Activated gamma-delta T cell (primary cell): ENCODE measurements around the gene ZNF579.

Experiments
- DNase-seq: peaks from one replicate; lab custom pipeline; 2025; lab: John Stamatoyannopoulos, UW

Gene ZNF579

GRCh38 chr19:55611983-55612645 is 31.5 kb upstream of the ZNF579 start:
- no peak for DNase-seq

GRCh38 chr19:55611300-55611982 is 30.8 kb upstream of the ZNF579 start:
- DNase-seq = no peak

- DNase-seq = no peak
Measured at GRCh38 chr19:55609326-55609725, 28.7 kb upstream of the ZNF579 start.

- no peak for DNase-seq
Measured at GRCh38 chr19:55606817-55607216, 26.2 kb upstream of the ZNF579 start.

- no peak for DNase-seq
Measured at GRCh38 chr19:55606471-55606787, 25.8 kb upstream of the ZNF579 start.

- no peak for DNase-seq
Measured at GRCh38 chr19:55605637-55606470, 25.2 kb upstream of the ZNF579 start, which contains the start of gene ZNF865. TSS of gene ZNF865 (plus strand) at chr19:55605647. CDS start at chr19:55613619, 7,972 bp downstream.

GRCh38 chr19:55605207-55605636 is 24.6 kb upstream of the ZNF579 start:
- peak; percentile 95 for DNase-seq

- DNase-seq = no peak
Measured at GRCh38 chr19:55603581-55604292, 23.1 kb upstream of the ZNF579 start.

- DNase-seq = no peak
Measured at GRCh38 chr19:55603115-55603514, 22.5 kb upstream of the ZNF579 start.

GRCh38 chr19:55602104-55603001 is 21.7 kb upstream of the ZNF579 start:
- DNase-seq = no peak

- no peak for DNase-seq
Measured at GRCh38 chr19:55601084-55601483, 20.4 kb upstream of the ZNF579 start.

GRCh38 chr19:55600662-55601028 is 20.0 kb upstream of the ZNF579 start:
- no peak for DNase-seq

- peak; percentile 77 for DNase-seq
Measured at GRCh38 chr19:55599842-55600661, 19.4 kb upstream of the ZNF579 start, which contains the start of gene ZNF524. TSS of gene ZNF524 (plus strand) at chr19:55600288. CDS start at chr19:55602113, 1,825 bp downstream.

- DNase-seq = peak; percentile 74
Measured at GRCh38 chr19:55599468-55599841, 18.8 kb upstream of the ZNF579 start, which contains the start of gene FIZ1. TSS of gene FIZ1 (minus strand) at chr19:55599517. CDS start at chr19:55597865, 1,652 bp downstream.

GRCh38 chr19:55598719-55599467 is 18.2 kb upstream of the ZNF579 start:
- peak; percentile 74 for DNase-seq

- no peak for DNase-seq
Measured at GRCh38 chr19:55598034-55598433, 17.4 kb upstream of the ZNF579 start.

- DNase-seq = no peak
Measured at GRCh38 chr19:55597501-55597921, 16.9 kb upstream of the ZNF579 start.

GRCh38 chr19:55596304-55596703 is 15.7 kb upstream of the ZNF579 start:
- DNase-seq = no peak

- no peak for DNase-seq
Measured at GRCh38 chr19:55594996-55595545, 14.4 kb upstream of the ZNF579 start.
